GDM1 (cell line): ENCODE data around the gene RNASE7.

Experiments used
- DNase-seq: peaks from one replicate; lab custom pipeline; 2025; lab: John Stamatoyannopoulos, UW

RNASE7 gene

GRCh38 chr14:21068521-21069387 lies 26.6 kb downstream of the RNASE7 start:
- peak; percentile 49 for DNase-seq

- no peak for DNase-seq
Observed at GRCh38 chr14:21069388-21070082, 27.4 kb downstream of the RNASE7 start.

GRCh38 chr14:21070083-21070609 lies 28.0 kb downstream of the RNASE7 start, which contains the start of gene ARHGEF40:
Gene ARHGEF40 (plus strand): TSS chr14:21070304. CDS start chr14:21070397, 93 bp downstream.
- no peak for DNase-seq

GRCh38 chr14:21070610-21071224 lies 28.6 kb downstream of the RNASE7 start:
- DNase-seq: no peak

- DNase-seq: peak; percentile 97
Observed at GRCh38 chr14:21071225-21072030, 29.3 kb downstream of the RNASE7 start.

- peak; percentile 62 for DNase-seq
Observed at GRCh38 chr14:21072031-21072473, 29.9 kb downstream of the RNASE7 start.

- no peak for DNase-seq
Observed at GRCh38 chr14:21072781-21073339, 30.7 kb downstream of the RNASE7 start.

- DNase-seq: no peak
Observed at GRCh38 chr14:21073921-21074320, 31.8 kb downstream of the RNASE7 start.

GRCh38 chr14:21074398-21075272 lies 32.5 kb downstream of the RNASE7 start:
- no peak for DNase-seq

- DNase-seq: no peak
Observed at GRCh38 chr14:21075719-21076437, 33.7 kb downstream of the RNASE7 start.

GRCh38 chr14:21077672-21078071 lies 35.5 kb downstream of the RNASE7 start:
- no peak for DNase-seq

- no peak for DNase-seq
Observed at GRCh38 chr14:21078287-21078686, 36.1 kb downstream of the RNASE7 start.

- no peak for DNase-seq
Observed at GRCh38 chr14:21078726-21079125, 36.6 kb downstream of the RNASE7 start.

GRCh38 chr14:21081521-21082142 lies 39.5 kb downstream of the RNASE7 start:
- no peak for DNase-seq

GRCh38 chr14:21083565-21084325 lies 41.6 kb downstream of the RNASE7 start:
- DNase-seq: no peak

- DNase-seq: no peak
Observed at GRCh38 chr14:21084396-21084795, 42.2 kb downstream of the RNASE7 start.

- DNase-seq: no peak
Observed at GRCh38 chr14:21084998-21085853, 43.1 kb downstream of the RNASE7 start.
